Glutamatergic neuron (in vitro differentiated cells): ENCODE measurements around the gene SFTA2. TPM values are rescaled to one million over a fixed set of nuclear protein-coding genes. Genes with fewer than 3 reads are reported as not detected.

Experiments used
- DNase-seq: peaks from one replicate; pipeline ENCODE4 v3.0.0; 2022
- H3K27ac Mint-ChIP-seq: one replicate; pipeline ENCODE4 v1.8.0; 2020; ENCODE audit warnings: mild to moderate bottlenecking, mixed read lengths, inconsistent platforms; ENCODE audit not compliant: unreplicated experiment
- H3K27me3 Mint-ChIP-seq: one replicate; pipeline ENCODE4 v1.8.0; 2020; ENCODE audit warnings: mild to moderate bottlenecking, moderate library complexity, mixed read lengths, inconsistent platforms; ENCODE audit not compliant: unreplicated experiment
- H3K36me3 Mint-ChIP-seq: one replicate; pipeline ENCODE4 v1.8.0; 2020; ENCODE audit warnings: mild to moderate bottlenecking, mixed read lengths, inconsistent platforms; ENCODE audit not compliant: unreplicated experiment
- H3K4me1 Mint-ChIP-seq: one replicate; pipeline ENCODE4 v1.8.0; 2020; ENCODE audit warnings: mild to moderate bottlenecking, low read depth, mixed read lengths, inconsistent platforms; ENCODE audit not compliant: unreplicated experiment
- H3K4me3 Mint-ChIP-seq: one replicate; pipeline ENCODE4 v1.8.0; 2020; ENCODE audit warnings: mild to moderate bottlenecking, mixed read lengths, inconsistent platforms; ENCODE audit not compliant: unreplicated experiment
- H3K9me3 Mint-ChIP-seq: one replicate; pipeline ENCODE4 v1.8.0; 2020; ENCODE audit warnings: mild to moderate bottlenecking, moderate library complexity, mixed read lengths, inconsistent platforms; ENCODE audit not compliant: unreplicated experiment
- total RNA-seq: library from RNA; stranded (reverse); fragmentation: NEBNext Ultra II Directional; extraction: Animal tissue kit (Norgen Biotek cat#: 25700); gene quantifications from one replicate; pipeline ENCODE4 v1.2.1, GENCODE V29; 2021; ENCODE audit not compliant: unreplicated experiment
- TF ChIP-seq, protein P1 (sequence below): fragments of 200-600 bp; sonication (generic); IDR thresholded peaks from one replicate; pipeline ENCODE4 v1.5.0; 2021; ENCODE audit not compliant: partially characterized antibody, unreplicated experiment

Gene SFTA2
- total RNA-seq, 1 donor from 2014 or later: not detected

- peaks cover 3% of the 10 kb centered on the region for H3K36me3 Mint-ChIP-seq
- no peak overlapping the region for H3K27ac Mint-ChIP-seq
- H3K4me3 Mint-ChIP-seq: no peak overlapping the region
- H3K9me3 Mint-ChIP-seq: peaks cover 6% of the 10 kb centered on the region
- no peak for DNase-seq
- H3K27me3 Mint-ChIP-seq: peaks cover 2% of the 10 kb centered on the region
- TF ChIP-seq, protein P1, sequence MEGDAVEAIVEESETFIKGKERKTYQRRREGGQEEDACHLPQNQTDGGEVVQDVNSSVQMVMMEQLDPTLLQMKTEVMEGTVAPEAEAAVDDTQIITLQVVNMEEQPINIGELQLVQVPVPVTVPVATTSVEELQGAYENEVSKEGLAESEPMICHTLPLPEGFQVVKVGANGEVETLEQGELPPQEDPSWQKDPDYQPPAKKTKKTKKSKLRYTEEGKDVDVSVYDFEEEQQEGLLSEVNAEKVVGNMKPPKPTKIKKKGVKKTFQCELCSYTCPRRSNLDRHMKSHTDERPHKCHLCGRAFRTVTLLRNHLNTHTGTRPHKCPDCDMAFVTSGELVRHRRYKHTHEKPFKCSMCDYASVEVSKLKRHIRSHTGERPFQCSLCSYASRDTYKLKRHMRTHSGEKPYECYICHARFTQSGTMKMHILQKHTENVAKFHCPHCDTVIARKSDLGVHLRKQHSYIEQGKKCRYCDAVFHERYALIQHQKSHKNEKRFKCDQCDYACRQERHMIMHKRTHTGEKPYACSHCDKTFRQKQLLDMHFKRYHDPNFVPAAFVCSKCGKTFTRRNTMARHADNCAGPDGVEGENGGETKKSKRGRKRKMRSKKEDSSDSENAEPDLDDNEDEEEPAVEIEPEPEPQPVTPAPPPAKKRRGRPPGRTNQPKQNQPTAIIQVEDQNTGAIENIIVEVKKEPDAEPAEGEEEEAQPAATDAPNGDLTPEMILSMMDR: no peak
- no peaks in the 10 kb centered on the region for H3K4me1 Mint-ChIP-seq
Measured at GRCh38 chr6:30938730-30939129, 6.8 kb upstream of the SFTA2 start.

DNA sequence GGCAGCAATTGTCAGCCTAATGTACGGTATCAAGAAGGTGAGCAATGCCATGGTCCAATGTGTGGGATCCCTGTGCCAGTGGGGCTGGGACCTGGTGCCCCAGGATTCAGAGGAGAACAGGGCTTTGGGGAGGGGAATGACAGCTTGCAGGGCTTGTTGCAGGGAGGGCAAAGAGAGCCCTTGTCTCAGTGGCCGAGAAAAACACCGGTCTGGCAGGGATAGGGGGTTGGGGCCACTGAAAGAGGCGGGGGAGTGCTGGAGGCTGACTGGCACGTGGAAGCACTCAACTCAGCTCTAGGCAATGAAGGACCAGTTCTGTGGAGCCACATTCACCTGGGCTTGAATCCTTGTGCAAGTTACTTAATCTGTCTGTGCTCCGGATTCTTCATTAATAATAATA, 5.3 kb upstream of the SFTA2 start:
- H3K27me3 Mint-ChIP-seq: peaks cover 4% of the 10 kb centered on the region
- peaks cover 8% of the 10 kb centered on the region for H3K36me3 Mint-ChIP-seq
- DNase-seq: no peak
- H3K9me3 Mint-ChIP-seq: peaks cover 5% of the 10 kb centered on the region
- H3K4me3 Mint-ChIP-seq: no peak overlapping the region
- H3K4me1 Mint-ChIP-seq: no peaks in the 10 kb centered on the region
- H3K27ac Mint-ChIP-seq: no peak overlapping the region
- TF ChIP-seq, protein P1: no peak

GRCh38 chr6:30935018-30935417, 3.0 kb upstream of the SFTA2 start:
- Mint-ChIP-seq H3K27ac (no peak overlapping the region), H3K36me3 (peaks cover 12% of the 10 kb centered on the region), H3K27me3 (peaks cover 4% of the 10 kb centered on the region), H3K9me3 (peaks cover 5% of the 10 kb centered on the region), H3K4me3 (no peak overlapping the region), H3K4me1 (no peaks in the 10 kb centered on the region)
- TF ChIP-seq, protein P1: no peak
- no peak for DNase-seq

- Mint-ChIP-seq H3K4me3 (no peak overlapping the region), H3K27me3 (peaks cover 4% of the 10 kb centered on the region)
- TF ChIP-seq, protein P1: no peak
Measured at GRCh38 chr6:30932665-30933365, 845 bp upstream of the SFTA2 start.

GRCh38 chr6:30931272-30931671, 698 bp downstream of the SFTA2 start:
- peaks cover 23% of the 10 kb centered on the region for H3K36me3 Mint-ChIP-seq
- TF ChIP-seq, protein P1: no peak
- no peaks in the 10 kb centered on the region for H3K4me1 Mint-ChIP-seq
- no peak overlapping the region for H3K27ac Mint-ChIP-seq
- H3K4me3 Mint-ChIP-seq: no peak overlapping the region
- peaks cover 4% of the 10 kb centered on the region for H3K27me3 Mint-ChIP-seq
- no peak for DNase-seq
- H3K9me3 Mint-ChIP-seq: peaks cover 5% of the 10 kb centered on the region

More at GRCh38 chr6:30932665-30933365, 845 bp upstream of the SFTA2 start:
- Mint-ChIP-seq H3K4me1 (no peaks in the 10 kb centered on the region), H3K36me3 (peaks cover 19% of the 10 kb centered on the region), H3K27ac (no peak overlapping the region), H3K9me3 (peaks cover 5% of the 10 kb centered on the region)
- DNase-seq: no peak
